SK-N-SH (cell line): ENCODE results near the gene RGL1. TPM values are rescaled to one million over a fixed set of nuclear protein-coding genes. Genes with fewer than 3 reads are reported as not detected.

Experiments
- CHD2 ChIP-seq: fragments of 150-350 bp; IDR thresholded peaks from 2 replicates; pipeline ENCODE4 v1.6.1; 2018; ENCODE audit warnings: low read length; ENCODE audit not compliant: partially characterized antibody
- JUND ChIP-seq: IDR thresholded peaks from 2 replicates; pipeline ENCODE4 v1.4.0; 2012
- ZBTB33 ChIP-seq: IDR thresholded peaks from 2 replicates; pipeline ENCODE4 v1.4.0; 2012; ENCODE audit warnings: low read depth, borderline replicate concordance
- polyA plus RNA-seq, 3 experiments: library from polyadenylated mRNA; depleted of rRNA; stranded (reverse); fragments of >200 nt; gene quantifications; 2 replicates each; pipeline ENCODE4 v1.2.3, GENCODE V29; 2012

RGL1 gene
- polyA plus RNA-seq, 1 of the 3 experiments (the other 2 are of a cell fraction) = 8.3 TPM

GRCh38 chr1:183977717-183978116 lies 172.8 kb downstream of the RGL1 start (continued):
- TF ChIP-seq ZBTB33 (no peak), JUND (no peak), CHD2 (no peak)
- TF ChIP-seq, all 33 proteins: peak for 0

Other genes starting within 250 kb of the RGL1 start
- gene NCF2, start 214.7 kb upstream of the RGL1 start, polyA plus RNA-seq (2012; rRNA removed) = 2.0 and 6.0 TPM in 2 replicates
- 66.8 and 97.6 TPM in 2 replicates for gene ARPC5, start 169.3 kb upstream of the RGL1 start, polyA plus RNA-seq (2012; rRNA removed)
- not detected in 2 replicates for gene APOBEC4, start 151.8 kb upstream of the RGL1 start, polyA plus RNA-seq (2012; rRNA removed)
- gene COLGALT2, start 232.6 kb downstream of the RGL1 start, polyA plus RNA-seq (2012; rRNA removed) = 4.4 and 6.2 TPM in 2 replicates
- gene TSEN15, start 246.6 kb downstream of the RGL1 start, polyA plus RNA-seq (2012; rRNA removed) = 28.4 and 29.0 TPM in 2 replicates